BLaER1 treated with 17β-estradiol and CSF1 and Interleukin-3, amounts not matched to agents 10 nM and 100 nM (cell line): ENCODE data around the gene ANKRD44.

ENCODE experiments used
- H3K27ac ChIP-seq, 11 experiments: shearing (Covaris generic); formaldehyde crosslinking; 2 replicates each; pipeline ENCODE4 v1.8.1; 2022
- H3K27me3 ChIP-seq, 11 experiments: shearing (Covaris generic); formaldehyde crosslinking; 2 replicates each; pipeline ENCODE4 v1.8.1; 2022
- H3K36me3 ChIP-seq, 11 experiments: shearing (Covaris generic); formaldehyde crosslinking; 2 replicates each; pipeline ENCODE4 v1.8.1; 2022
- H3K4me1 ChIP-seq, 10 experiments: shearing (Covaris generic); formaldehyde crosslinking; 2 replicates each; pipeline ENCODE4 v1.8.1; 2022
- H3K4me2 ChIP-seq, 11 experiments: shearing (Covaris generic); formaldehyde crosslinking; 2 replicates each; pipeline ENCODE4 v1.8.1; 2022
- H3K4me3 ChIP-seq, 10 experiments: shearing (Covaris generic); formaldehyde crosslinking; 2 replicates each; pipeline ENCODE4 v1.8.1; 2022
- H3K9ac ChIP-seq, 11 experiments: shearing (Covaris generic); formaldehyde crosslinking; 2 replicates each; pipeline ENCODE4 v1.8.1; 2022
- H3K9me3 ChIP-seq, 11 experiments: shearing (Covaris generic); formaldehyde crosslinking; replicated peaks in 1 of 11; 2 replicates each; pipeline ENCODE4 v1.8.1; 2022
- H4K20me1 ChIP-seq, 11 experiments: shearing (Covaris generic); formaldehyde crosslinking; 2 replicates each; pipeline ENCODE4 v1.8.1; 2022
- Cebpa-rat ChIP-seq, 11 experiments: shearing (Covaris generic); IDR thresholded peaks; 2 replicates each; pipeline ENCODE4 v1.8.1; 2022

ANKRD44 gene

DNA sequence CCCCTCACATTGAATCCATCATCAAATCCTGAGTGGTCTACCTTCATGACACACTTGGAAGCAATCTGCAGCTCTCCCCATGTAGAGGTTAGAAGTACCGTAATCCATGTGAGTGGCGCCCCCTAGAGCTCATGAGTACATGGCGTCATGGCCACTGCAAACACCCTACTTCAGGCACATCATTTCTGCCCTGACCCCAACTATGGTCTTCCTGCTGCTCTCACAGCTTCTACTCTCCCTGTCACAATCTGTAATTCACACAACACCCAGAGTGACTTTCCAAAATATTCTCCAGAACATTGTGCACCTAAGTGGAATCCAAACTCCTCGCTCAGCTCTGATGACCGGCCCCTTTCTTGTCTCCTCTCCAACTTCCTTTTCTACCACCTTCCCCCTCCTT lies 141.9 kb downstream of the ANKRD44 start:
- H3K27ac ChIP-seq: no peak overlapping the region
- H3K9ac ChIP-seq: no peak overlapping the region
- H3K4me2 ChIP-seq: no peak overlapping the region
- TF ChIP-seq Cebpa-rat (IDR thresholded peaks at IDR 0.05): no peak
- no peaks in the 10 kb centered on the region for H3K27me3 ChIP-seq
- H3K4me3 ChIP-seq: no peak overlapping the region
- peaks cover 0 to 32% (median 0%) of the 10 kb centered on the region in 11 experiments; a peak in 5 of 22 replicates for H3K36me3 ChIP-seq
- peaks cover 0 to 12% (median 5%) of the 10 kb centered on the region in 11 experiments; a peak in 8 of 22 replicates for H3K9me3 ChIP-seq
- peaks cover 0 to 13% (median 5%) of the 10 kb centered on the region in 10 experiments; a peak in 6 of 20 replicates for H3K4me1 ChIP-seq
- peaks cover 0 to 72% (median 0%) of the 10 kb centered on the region in 11 experiments; a peak in 4 of 22 replicates for H4K20me1 ChIP-seq

DNA sequence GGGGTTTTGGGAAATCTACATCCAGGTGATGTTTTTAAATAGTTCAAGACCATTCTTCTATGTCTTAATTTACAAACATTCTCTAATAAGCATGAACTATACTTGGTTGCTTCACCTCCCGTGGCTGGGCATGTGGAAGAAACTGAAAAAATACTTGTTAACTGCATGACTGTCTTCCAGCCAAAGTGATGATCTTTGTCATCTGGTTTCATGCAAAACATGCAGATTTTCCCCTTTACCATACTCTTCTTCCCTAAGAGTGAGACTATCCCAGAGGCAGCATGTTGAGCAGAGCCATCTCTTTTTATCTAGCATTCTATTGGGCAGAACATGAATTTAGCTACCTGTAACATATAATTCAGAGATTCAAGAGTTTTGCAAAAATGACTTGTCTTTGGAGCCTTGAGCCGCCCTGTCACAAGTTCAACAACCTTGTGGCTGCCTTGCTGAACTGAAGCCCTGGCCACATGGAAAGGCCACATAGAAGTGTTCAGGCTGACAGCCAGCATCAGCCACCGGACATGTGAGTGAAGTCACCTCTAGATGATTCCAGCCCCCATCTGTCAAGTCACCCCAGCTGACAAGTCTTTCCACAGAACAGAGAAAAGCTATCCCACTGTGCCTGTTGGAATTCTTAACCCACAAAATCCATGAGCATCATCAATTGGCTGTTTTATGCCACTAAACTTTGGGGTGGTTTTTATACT lies 142.8 kb downstream of the ANKRD44 start:
- no peaks in the 10 kb centered on the region for H3K27me3 ChIP-seq
- TF ChIP-seq Cebpa-rat (IDR thresholded peaks at IDR 0.05): no peak
- H3K9ac ChIP-seq: no peak overlapping the region

DNA sequence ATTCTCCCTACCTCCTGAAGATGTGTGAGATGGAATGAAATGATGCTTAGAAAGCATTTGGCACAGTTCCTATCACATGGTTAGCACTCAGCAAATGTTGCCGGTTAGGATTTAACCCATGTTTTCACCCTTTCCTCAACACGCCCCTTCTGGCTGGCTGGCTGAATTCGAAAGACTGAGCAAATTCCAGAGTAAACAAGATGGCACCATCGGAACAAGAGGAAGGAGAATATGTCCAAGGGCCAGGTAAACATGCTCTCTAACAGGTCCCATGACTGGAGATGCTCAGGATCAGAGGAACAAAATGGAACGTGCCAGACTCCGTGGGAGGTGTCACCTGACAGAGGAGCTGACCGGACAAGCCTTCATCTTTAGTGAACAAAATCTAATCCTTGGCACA lies 145.6 kb downstream of the ANKRD44 start:
- H3K9me3 ChIP-seq: peaks cover 0 to 13% (median 5%) of the 10 kb centered on the region in 11 experiments; a peak in 9 of 22 replicates
- H3K36me3 ChIP-seq: peaks cover 0 to 32% (median 0%) of the 10 kb centered on the region in 11 experiments; a peak in 5 of 22 replicates
- H3K4me1 ChIP-seq: peaks cover 0 to 35% (median 4%) of the 10 kb centered on the region in 10 experiments; a peak in 11 of 20 replicates
- no peaks in the 10 kb centered on the region for H3K27me3 ChIP-seq
- H4K20me1 ChIP-seq: peaks cover 0 to 73% (median 0%) of the 10 kb centered on the region in 11 experiments; a peak in 5 of 22 replicates
- H3K27ac ChIP-seq: no peak overlapping the region
- no peak overlapping the region for H3K9ac ChIP-seq
- TF ChIP-seq Cebpa-rat (IDR thresholded peaks at IDR 0.05): no peak
- no peak overlapping the region for H3K4me3 ChIP-seq
- H3K4me2 ChIP-seq: no peak overlapping the region

More for the DNA sequence above, 142.8 kb downstream of the ANKRD44 start:
- Histone ChIP-seq H4K20me1 (peaks cover 0 to 66% (median 0%) of the 10 kb centered on the region in 11 experiments; a peak in 4 of 22 replicates), H3K9me3 (peaks cover 0 to 13% (median 5%) of the 10 kb centered on the region in 11 experiments; a peak in 9 of 22 replicates), H3K27ac (no peak overlapping the region), H3K4me3 (no peak overlapping the region), H3K36me3 (peaks cover 0 to 40% (median 0%) of the 10 kb centered on the region in 11 experiments; a peak in 5 of 22 replicates), H3K4me1 (peaks cover 0 to 13% (median 5%) of the 10 kb centered on the region in 10 experiments; a peak in 6 of 20 replicates), H3K4me2 (no peak overlapping the region)

- Histone ChIP-seq H3K27ac (no peak overlapping the region), H3K4me2 (no peak overlapping the region), H3K27me3 (no peaks in the 10 kb centered on the region), H3K4me3 (no peak overlapping the region), H3K9ac (no peak overlapping the region), H3K36me3 (peaks cover 0 to 32% (median 0%) of the 10 kb centered on the region in 11 experiments; a peak in 4 of 22 replicates), H4K20me1 (peaks cover 0 to 76% (median 0%) of the 10 kb centered on the region in 11 experiments; a peak in 5 of 22 replicates), H3K9me3 (peaks cover 0 to 13% (median 5%) of the 10 kb centered on the region in 11 experiments; a peak in 9 of 22 replicates), H3K4me1 (peaks cover under 1 to 41% (median 12%) of the 10 kb centered on the region in 10 experiments)
- no peak for TF ChIP-seq Cebpa-rat (IDR thresholded peaks at IDR 0.05)
Measured at GRCh38 chr2:197164141-197164754, 146.3 kb downstream of the ANKRD44 start.

GRCh38 chr2:197163712-197164140 lies 146.9 kb downstream of the ANKRD44 start:
- Histone ChIP-seq H4K20me1 (peaks cover 0 to 76% (median 0%) of the 10 kb centered on the region in 11 experiments; a peak in 5 of 22 replicates), H3K27me3 (no peaks in the 10 kb centered on the region), H3K4me3 (no peak overlapping the region), H3K36me3 (peaks cover 0 to 32% (median 0%) of the 10 kb centered on the region in 11 experiments; a peak in 4 of 22 replicates), H3K4me2 (no peak overlapping the region), H3K9ac (no peak overlapping the region), H3K9me3 (peaks cover 0 to 13% (median 5%) of the 10 kb centered on the region in 11 experiments; a peak in 9 of 22 replicates), H3K27ac (no peak overlapping the region), H3K4me1 (peaks cover 6 to 41% (median 17%) of the 10 kb centered on the region in 10 experiments)
- no peak for TF ChIP-seq Cebpa-rat (IDR thresholded peaks at IDR 0.05)

DNA sequence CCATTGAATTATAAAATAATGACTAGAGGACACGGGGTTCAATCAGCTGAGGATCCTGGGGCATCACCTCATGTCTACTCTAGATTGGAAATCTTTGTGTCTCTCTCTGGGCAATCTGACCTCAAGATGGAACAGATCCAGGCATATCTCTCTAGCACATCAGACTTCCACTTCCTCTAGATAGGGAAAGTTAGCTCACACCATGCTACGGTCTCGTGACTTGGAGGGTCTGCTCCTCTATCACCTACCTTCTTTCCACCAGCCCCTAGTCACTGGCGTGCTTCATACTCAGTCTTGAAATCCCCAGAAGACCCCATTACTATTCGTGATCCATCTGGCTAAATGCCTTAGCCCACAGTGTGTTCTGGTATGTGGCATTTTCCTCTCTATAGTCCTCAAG lies 148.8 kb downstream of the ANKRD44 start:
- peaks cover under 1 to 14% (median 6%) of the 10 kb centered on the region in 11 experiments; a peak in 17 of 22 replicates for H3K9me3 ChIP-seq
- no peaks in the 10 kb centered on the region for H3K27me3 ChIP-seq
- peak overlapping the region in 1 of 11 experiments; percentile 4; a peak in 1 of 22 replicates for H3K4me2 ChIP-seq
- H3K4me3 ChIP-seq: no peak overlapping the region
- no peak for TF ChIP-seq Cebpa-rat (IDR thresholded peaks at IDR 0.05)
- no peak overlapping the region for H3K9ac ChIP-seq
- peaks cover 0 to 65% (median 0%) of the 10 kb centered on the region in 11 experiments; a peak in 4 of 22 replicates for H4K20me1 ChIP-seq
- no peak overlapping the region for H3K27ac ChIP-seq
- peaks cover 0 to 27% (median 0%) of the 10 kb centered on the region in 11 experiments; a peak in 4 of 22 replicates for H3K36me3 ChIP-seq
- peaks cover 20 to 51% (median 30%) of the 10 kb centered on the region in 10 experiments for H3K4me1 ChIP-seq

DNA sequence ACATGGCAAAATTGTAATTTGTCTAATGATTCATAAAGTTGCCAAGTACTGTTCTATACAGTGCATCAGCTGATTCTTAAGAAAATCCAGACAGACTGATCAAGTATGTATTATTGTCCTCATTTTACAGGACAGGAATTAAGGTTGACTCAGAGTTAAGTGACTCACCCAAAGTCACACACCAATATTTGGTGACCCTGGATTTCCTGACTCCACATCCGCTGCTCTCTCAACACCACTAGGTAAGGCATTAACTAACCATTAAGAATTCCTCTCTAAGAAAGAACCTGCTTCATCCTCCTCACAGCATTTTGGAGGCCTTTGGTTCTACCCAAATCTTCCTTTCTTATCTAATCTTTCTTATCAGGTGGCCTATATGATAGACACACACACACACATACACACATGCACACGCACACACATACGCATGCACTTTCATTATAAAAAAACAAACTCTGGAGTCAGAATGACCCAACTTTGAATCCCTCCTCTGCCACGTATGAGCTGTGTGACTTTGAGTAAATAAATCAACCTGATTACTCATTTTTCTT lies 150.8 kb downstream of the ANKRD44 start:
- Histone ChIP-seq H3K4me3 (no peak overlapping the region), H3K9ac (no peak overlapping the region), H4K20me1 (peaks cover 0 to 49% (median 0%) of the 10 kb centered on the region in 11 experiments; a peak in 4 of 22 replicates), H3K9me3 (peaks cover 14 to 29% (median 24%) of the 10 kb centered on the region in 11 experiments; a peak in 21 of 22 replicates), H3K36me3 (peaks cover 0 to 35% (median 0%) of the 10 kb centered on the region in 11 experiments; a peak in 4 of 22 replicates), H3K4me2 (peak overlapping the region in 9 of 11 experiments; percentile 37 to 91 (median 77); a peak in 15 of 22 replicates), H3K27me3 (no peaks in the 10 kb centered on the region), H3K27ac (peak overlapping the region in 1 of 11 experiments; percentile 53; a peak in 1 of 22 replicates), H3K4me1 (peaks cover 20 to 49% (median 30%) of the 10 kb centered on the region in 10 experiments)
- TF ChIP-seq Cebpa-rat (IDR thresholded peaks at IDR 0.05): no peak
